H1 (cell line): ENCODE results near the gene CHTF8. TPM values are rescaled to one million over a fixed set of nuclear protein-coding genes. Genes with fewer than 3 reads are reported as not detected.

ENCODE experiments used
- RAD21 ChIP-seq, 2 experiments: IDR thresholded peaks in 1 of 2; conservative IDR thresholded peaks in 1 of 2; 2 replicates each; pipeline ENCODE4 v1.6.1; 2011; ENCODE audit warnings: low read depth in 2 of 2, low read length in 2 of 2, improper control_type of control experiment in 1 of 2, inconsistent platforms in 1 of 2, mild to moderate bottlenecking in 1 of 2, moderate library complexity in 1 of 2
- RFX5 ChIP-seq: IDR thresholded peaks from 2 replicates; pipeline ENCODE4 v1.6.1; 2011; ENCODE audit warnings: low read depth, low read length, improper control_type of control experiment, borderline replicate concordance
- TAF1 ChIP-seq: IDR thresholded peaks from 2 replicates; pipeline ENCODE4 v1.6.1; 2011; ENCODE audit warnings: mild to moderate bottlenecking, low read depth, low read length
- polyA plus RNA-seq, 7 experiments: library from polyadenylated mRNA; depleted of rRNA in 3 of 7; stranded (reverse) in 5 of 7; unstranded in 2 of 7; fragments of >200 nt in 5 of 7; fragments of 200-250 nt in 2 of 7; gene quantifications; 1 replicate in 5 of 7; 2 replicates in 1 of 7; 4 replicates in 1 of 7; pipeline versions ENCODE4 v1.2.1 to v1.2.3, GENCODE V29; 2011 to 2013; ENCODE audit warnings: missing spikeins in 2 of 7, mixed read lengths in 2 of 7
- total RNA-seq: library from RNA; stranded (reverse); fragmentation: NEBNext Ultra II Directional; extraction: Animal tissue kit (Norgen Biotek cat#: 25700); gene quantifications from 2 replicates; pipeline ENCODE4 v1.2.1, GENCODE V29; 2021

The CHTF8 gene
- total and polyA plus RNA-seq, 2 of the 8 experiments (the other 6 are each of a cell fraction or from before 2014, with no cell fraction given): 114 to 138 TPM

DNA sequence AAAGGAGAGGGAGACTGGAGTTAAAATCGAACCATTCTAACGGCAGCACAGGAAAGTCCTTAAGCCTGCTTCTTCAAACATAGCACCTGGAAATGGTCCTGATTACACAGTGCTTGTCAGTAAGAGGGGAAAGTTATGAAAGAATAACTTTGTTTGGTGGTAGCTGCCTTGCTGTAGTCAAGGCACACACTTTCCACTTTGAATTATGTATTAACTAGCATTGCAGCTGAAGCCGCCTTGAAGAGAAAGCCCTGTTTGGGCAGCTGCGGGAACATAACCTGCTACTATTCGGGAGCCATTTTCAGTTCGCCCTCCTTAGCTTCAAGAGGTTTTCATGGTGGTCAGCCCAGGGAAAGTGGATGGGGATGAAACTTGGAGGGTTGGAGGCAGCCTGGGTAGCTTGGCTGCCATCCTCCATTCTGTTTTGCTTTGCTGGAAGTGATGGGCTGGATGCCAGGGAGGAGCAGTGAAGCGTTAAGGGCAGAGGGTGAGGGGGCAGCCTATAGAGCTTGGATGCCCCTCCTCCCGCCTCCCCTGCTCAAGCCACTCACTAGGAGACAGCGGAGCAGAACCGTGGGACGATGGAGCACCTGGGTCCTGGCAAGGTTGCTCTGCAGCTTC lies 32.2 kb downstream of the CHTF8 start (continued):
- TF ChIP-seq RAD21 (IDR thresholded peaks at IDR 0.05 in 1 of 2, conservative IDR thresholded peaks at IDR 0.05 in 1 of 2; ENCODE audit: low read depth in 2 of 2, low read length in 2 of 2) (no peak), RFX5 (no peak), TAF1 (no peak)
- TF ChIP-seq, all 59 proteins: peak for 0
